ENCODE data around the gene UBE2M.
A peak's percentile ranks its signal among the peaks of the same experiment; 100 is the strongest.
"Not testable (repeated sequence)": the region's sequence is repeated elsewhere in the genome, so short reads cannot be mapped to it uniquely, and the experiment has no call there.

The UBE2M gene

GRCh38 chr19:58539169-58539559 lies 19.2 kb downstream of the UBE2M start:
- not testable (repeated sequence) for DNase-seq (ENCODE audit: low read depth in 2 of 2)

- no peak for DNase-seq (ENCODE audit: low read depth in 2 of 2)
These were observed 19.9 kb downstream of the UBE2M start for GRCh38 chr19:58538257-58539168.

- DNase-seq (ENCODE audit: low read depth in 2 of 2): no peak
These were observed 21.3 kb downstream of the UBE2M start for GRCh38 chr19:58536852-58537798.

GRCh38 chr19:58535857-58536256 lies 22.6 kb downstream of the UBE2M start:
- DNase-seq (ENCODE audit: low read depth in 2 of 2): no peak

GRCh38 chr19:58531034-58531840 lies 27.2 kb downstream of the UBE2M start:
- no peak for DNase-seq (ENCODE audit: low read depth in 2 of 2)

GRCh38 chr19:58529405-58529804 lies 29.0 kb downstream of the UBE2M start:
- DNase-seq (ENCODE audit: low read depth in 2 of 2): no peak

- no peak for DNase-seq (ENCODE audit: low read depth in 2 of 2)
These were observed 35.7 kb downstream of the UBE2M start for GRCh38 chr19:58522709-58523108.

GRCh38 chr19:58521651-58522050 lies 36.8 kb downstream of the UBE2M start:
- DNase-seq (ENCODE audit: low read depth in 2 of 2): no peak

GRCh38 chr19:58520257-58520599 lies 38.2 kb downstream of the UBE2M start:
- no peak for DNase-seq (ENCODE audit: low read depth in 2 of 2)

GRCh38 chr19:58519355-58520256 lies 38.8 kb downstream of the UBE2M start, which contains the start of gene ZBTB45:
ZBTB45 (minus strand) TSS chr19:58519810; CDS start chr19:58517673, 2,137 bp downstream.
- peak; percentile 84 to 87 for DNase-seq (ENCODE audit: low read depth in 2 of 2)

- peak; percentile 26 to 40 for DNase-seq (ENCODE audit: low read depth in 2 of 2)
These were observed 39.4 kb downstream of the UBE2M start for GRCh38 chr19:58519087-58519354.

- DNase-seq (ENCODE audit: low read depth in 2 of 2): no peak
These were observed 39.9 kb downstream of the UBE2M start for GRCh38 chr19:58518256-58519086.

GRCh38 chr19:58516964-58517833 lies 41.2 kb downstream of the UBE2M start:
- no peak for DNase-seq (ENCODE audit: low read depth in 2 of 2)

GRCh38 chr19:58516246-58516836 lies 42.1 kb downstream of the UBE2M start:
- DNase-seq (ENCODE audit: low read depth in 2 of 2): no peak

- no peak for DNase-seq (ENCODE audit: low read depth in 2 of 2)
These were observed 43.2 kb downstream of the UBE2M start for GRCh38 chr19:58515259-58515658.

- no peak for DNase-seq (ENCODE audit: low read depth in 2 of 2)
These were observed 43.8 kb downstream of the UBE2M start for GRCh38 chr19:58514564-58515022.

- DNase-seq (ENCODE audit: low read depth in 2 of 2): peak; percentile 87 to 95
These were observed 44.5 kb downstream of the UBE2M start for GRCh38 chr19:58513694-58514563.
